ENCODE data around the gene GLO1.
"Not testable (repeated sequence)": the region's sequence is repeated elsewhere in the genome, so short reads cannot be mapped to it uniquely, and the experiment has no call there.

Gene GLO1

GRCh38 chr6:38719358-38719757 is 16.4 kb upstream of the GLO1 start:
- peaks cover 29% of the 10 kb centered on the region for H3K27me3 Mint-ChIP-seq (ENCODE audit: low read depth)
- no peak overlapping the region for H3K27ac Mint-ChIP-seq
- H3K9me3 Mint-ChIP-seq, result no peaks in the 10 kb centered on the region
- no peak overlapping the region for H3K4me3 Mint-ChIP-seq
- H3K36me3 Mint-ChIP-seq (ENCODE audit: low read depth), result no peaks in the 10 kb centered on the region
- H3K4me1 Mint-ChIP-seq (ENCODE audit: low read depth), result peaks cover 11% of the 10 kb centered on the region

DNA sequence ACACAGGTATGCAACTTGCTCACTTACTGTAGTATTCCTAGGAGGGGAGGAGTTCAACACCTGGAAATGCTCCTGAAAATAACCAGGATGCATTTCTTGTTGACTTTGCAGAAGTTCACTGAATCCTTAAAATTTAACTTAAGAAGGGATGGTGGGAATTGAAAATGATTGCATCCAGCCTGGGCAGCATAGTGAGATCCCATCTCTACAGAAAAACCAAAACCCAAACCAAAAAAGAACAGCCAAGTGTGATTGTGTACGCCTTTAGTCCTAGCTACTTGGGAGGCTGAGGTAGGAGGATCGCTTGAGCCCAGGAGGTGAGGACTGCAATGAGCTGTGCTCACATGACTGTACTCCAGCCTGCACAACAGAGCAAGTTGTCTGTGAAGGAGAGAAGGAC is 13.9 kb upstream of the GLO1 start:
- Mint-ChIP-seq H3K4me3 (no peak overlapping the region), H3K4me1 (ENCODE audit: low read depth) (peaks cover 26% of the 10 kb centered on the region), H3K27me3 (ENCODE audit: low read depth) (peaks cover 29% of the 10 kb centered on the region), H3K9me3 (no peaks in the 10 kb centered on the region), H3K27ac (no peak overlapping the region), H3K36me3 (ENCODE audit: low read depth) (no peaks in the 10 kb centered on the region)

- Mint-ChIP-seq H3K27me3 (ENCODE audit: low read depth) (peaks cover 23% of the 10 kb centered on the region), H3K36me3 (ENCODE audit: low read depth) (no peaks in the 10 kb centered on the region), H3K4me3 (peak within 1 kb of the TSS; percentile 53), H3K9me3 (no peaks in the 10 kb centered on the region), H3K4me1 (ENCODE audit: low read depth) (peaks cover 30% of the 10 kb centered on the region), H3K27ac (peak within 1 kb of the TSS; percentile 94)
Measured at GRCh38 chr6:38715016-38715689, 12.2 kb upstream of the GLO1 start, which contains the start of gene DNAH8. TSS of gene DNAH8 (plus strand) at chr6:38715311. CDS start at chr6:38722810, 7,499 bp downstream.

DNA sequence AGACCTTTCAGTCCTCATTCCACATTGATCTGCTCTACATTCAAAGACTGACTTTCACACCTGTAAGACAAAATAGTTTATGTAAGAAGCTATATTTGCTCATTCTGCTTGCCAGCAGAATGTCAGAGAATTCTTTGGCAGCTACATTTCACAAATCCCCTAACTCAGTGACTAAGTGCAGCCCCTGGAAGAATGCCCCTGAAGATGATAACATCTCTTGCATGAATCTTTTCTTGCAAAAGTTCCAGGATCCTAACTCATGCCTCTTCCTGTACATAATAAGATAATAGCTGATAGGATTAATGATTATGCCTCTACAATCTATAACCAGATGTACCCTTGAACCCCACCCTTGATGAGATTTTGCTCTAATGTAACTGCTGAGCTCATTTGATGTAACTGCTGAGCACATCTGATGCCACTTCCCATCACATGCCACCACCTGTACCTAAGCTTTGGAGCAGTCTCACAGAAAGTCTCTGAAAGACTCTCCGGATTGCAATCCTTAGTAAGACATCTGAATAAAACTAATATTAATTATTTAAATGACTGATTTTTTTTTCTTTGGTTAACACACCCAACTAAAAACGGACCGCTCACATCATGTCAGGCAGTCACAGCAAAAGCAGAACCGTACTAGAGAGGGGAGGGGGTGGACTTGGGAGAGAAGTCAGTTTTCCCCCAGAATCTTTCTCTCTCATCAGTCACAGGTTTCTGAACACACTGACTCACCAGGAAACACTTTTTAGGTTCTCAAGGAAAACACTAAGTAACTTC is 11.5 kb upstream of the GLO1 start:
- H3K36me3 Mint-ChIP-seq (ENCODE audit: low read depth), result no peaks in the 10 kb centered on the region
- peak overlapping the region; percentile 53 for H3K4me3 Mint-ChIP-seq
- peaks cover 30% of the 10 kb centered on the region for H3K4me1 Mint-ChIP-seq (ENCODE audit: low read depth)
- H3K27me3 Mint-ChIP-seq (ENCODE audit: low read depth), result peaks cover 19% of the 10 kb centered on the region
- no peaks in the 10 kb centered on the region for H3K9me3 Mint-ChIP-seq
- H3K27ac Mint-ChIP-seq, result peak overlapping the region; percentile 94

- peak overlapping the region; percentile 53 for H3K4me3 Mint-ChIP-seq
- H3K27ac Mint-ChIP-seq, result peak overlapping the region; percentile 94
- H3K36me3 Mint-ChIP-seq (ENCODE audit: low read depth), result no peaks in the 10 kb centered on the region
- H3K4me1 Mint-ChIP-seq (ENCODE audit: low read depth), result peaks cover 31% of the 10 kb centered on the region
- peaks cover 14% of the 10 kb centered on the region for H3K27me3 Mint-ChIP-seq (ENCODE audit: low read depth)
- H3K9me3 Mint-ChIP-seq, result no peaks in the 10 kb centered on the region
Measured at GRCh38 chr6:38713812-38714211, 10.9 kb upstream of the GLO1 start.

GRCh38 chr6:38708496-38708895 is 5.6 kb upstream of the GLO1 start:
- H3K27ac Mint-ChIP-seq, result no peak overlapping the region
- H3K36me3 Mint-ChIP-seq (ENCODE audit: low read depth), result no peaks in the 10 kb centered on the region
- H3K4me3 Mint-ChIP-seq, result no peak overlapping the region
- peaks cover 30% of the 10 kb centered on the region for H3K27me3 Mint-ChIP-seq (ENCODE audit: low read depth)
- no peaks in the 10 kb centered on the region for H3K9me3 Mint-ChIP-seq
- H3K4me1 Mint-ChIP-seq (ENCODE audit: low read depth), result peaks cover 24% of the 10 kb centered on the region

- peaks cover 26% of the 10 kb centered on the region for H3K4me1 Mint-ChIP-seq (ENCODE audit: low read depth)
- H3K9me3 Mint-ChIP-seq, result no peaks in the 10 kb centered on the region
- H3K4me3 Mint-ChIP-seq, result no peak overlapping the region
- no peak overlapping the region for H3K27ac Mint-ChIP-seq
- peaks cover 30% of the 10 kb centered on the region for H3K27me3 Mint-ChIP-seq (ENCODE audit: low read depth)
- peaks cover 13% of the 10 kb centered on the region for H3K36me3 Mint-ChIP-seq (ENCODE audit: low read depth)
Measured at GRCh38 chr6:38705924-38706323, 3.0 kb upstream of the GLO1 start.

- Mint-ChIP-seq H3K4me3 (no peak overlapping the region), H3K27me3 (ENCODE audit: low read depth) (peaks cover 30% of the 10 kb centered on the region), H3K9me3 (peaks cover 11% of the 10 kb centered on the region), H3K4me1 (ENCODE audit: low read depth) (peaks cover 34% of the 10 kb centered on the region), H3K36me3 (ENCODE audit: low read depth) (peaks cover 29% of the 10 kb centered on the region), H3K27ac (no peak overlapping the region)
Measured at GRCh38 chr6:38703949-38704590, 1.1 kb upstream of the GLO1 start.

- H3K27ac Mint-ChIP-seq, result no peak overlapping the region
- H3K9me3 Mint-ChIP-seq, result peaks cover 11% of the 10 kb centered on the region
- H3K27me3 Mint-ChIP-seq (ENCODE audit: low read depth), result peaks cover 11% of the 10 kb centered on the region
- peaks cover 34% of the 10 kb centered on the region for H3K36me3 Mint-ChIP-seq (ENCODE audit: low read depth)
- peaks cover 41% of the 10 kb centered on the region for H3K4me1 Mint-ChIP-seq (ENCODE audit: low read depth)
- peak overlapping the region; percentile 91 for H3K4me3 Mint-ChIP-seq
Measured at GRCh38 chr6:38701551-38701950, 1.4 kb downstream of the GLO1 start.

DNA sequence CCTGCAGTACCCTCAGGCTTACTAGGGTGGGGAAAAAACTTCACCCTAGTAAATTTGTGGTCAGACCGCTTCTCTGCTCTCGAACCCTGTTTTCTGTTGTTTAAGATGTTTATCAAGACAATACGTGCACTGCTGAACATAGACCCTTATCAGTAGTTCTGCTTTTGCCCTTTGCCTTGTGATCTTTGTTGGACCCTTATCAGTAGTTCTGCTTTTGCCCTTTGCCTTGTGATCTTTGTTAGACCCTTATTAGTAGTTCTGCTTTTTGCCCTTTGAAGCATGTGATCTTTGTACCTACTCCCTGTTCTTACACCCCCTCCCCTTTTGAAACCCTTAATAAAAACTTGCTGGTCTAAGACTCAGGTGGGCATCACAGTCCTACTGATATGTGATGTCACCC is 3.2 kb downstream of the GLO1 start:
- Mint-ChIP-seq H3K36me3 (ENCODE audit: low read depth) (peaks cover 37% of the 10 kb centered on the region), H3K9me3 (peaks cover 11% of the 10 kb centered on the region), H3K4me1 (ENCODE audit: low read depth) (peaks cover 43% of the 10 kb centered on the region)
- not testable (repeated sequence) for H3K27ac Mint-ChIP-seq; H3K4me3 Mint-ChIP-seq; H3K27me3 Mint-ChIP-seq (ENCODE audit: low read depth)

GRCh38 chr6:38697846-38698245 is 5.1 kb downstream of the GLO1 start:
- H3K4me3 Mint-ChIP-seq, result no peak overlapping the region

GRCh38 chr6:38696345-38696744 is 6.6 kb downstream of the GLO1 start:
- Mint-ChIP-seq H3K9me3 (peaks cover 11% of the 10 kb centered on the region), H3K27ac (no peak overlapping the region), H3K4me3 (no peak overlapping the region), H3K4me1 (ENCODE audit: low read depth) (peaks cover 28% of the 10 kb centered on the region), H3K27me3 (ENCODE audit: low read depth) (no peaks in the 10 kb centered on the region), H3K36me3 (ENCODE audit: low read depth) (peaks cover 29% of the 10 kb centered on the region)

More at GRCh38 chr6:38697846-38698245, 5.1 kb downstream of the GLO1 start:
- H3K27me3 Mint-ChIP-seq (ENCODE audit: low read depth), result no peaks in the 10 kb centered on the region
- no peak overlapping the region for H3K27ac Mint-ChIP-seq
- H3K4me1 Mint-ChIP-seq (ENCODE audit: low read depth), result peaks cover 38% of the 10 kb centered on the region
- peaks cover 39% of the 10 kb centered on the region for H3K36me3 Mint-ChIP-seq (ENCODE audit: low read depth)
- peaks cover 11% of the 10 kb centered on the region for H3K9me3 Mint-ChIP-seq

- H3K4me3 Mint-ChIP-seq, result no peak overlapping the region
- peaks cover 11% of the 10 kb centered on the region for H3K9me3 Mint-ChIP-seq
- peaks cover 29% of the 10 kb centered on the region for H3K4me1 Mint-ChIP-seq (ENCODE audit: low read depth)
- H3K36me3 Mint-ChIP-seq (ENCODE audit: low read depth), result peaks cover 26% of the 10 kb centered on the region
- no peak overlapping the region for H3K27ac Mint-ChIP-seq
- H3K27me3 Mint-ChIP-seq (ENCODE audit: low read depth), result no peaks in the 10 kb centered on the region
Measured at GRCh38 chr6:38695933-38696332, 7.0 kb downstream of the GLO1 start.

DNA sequence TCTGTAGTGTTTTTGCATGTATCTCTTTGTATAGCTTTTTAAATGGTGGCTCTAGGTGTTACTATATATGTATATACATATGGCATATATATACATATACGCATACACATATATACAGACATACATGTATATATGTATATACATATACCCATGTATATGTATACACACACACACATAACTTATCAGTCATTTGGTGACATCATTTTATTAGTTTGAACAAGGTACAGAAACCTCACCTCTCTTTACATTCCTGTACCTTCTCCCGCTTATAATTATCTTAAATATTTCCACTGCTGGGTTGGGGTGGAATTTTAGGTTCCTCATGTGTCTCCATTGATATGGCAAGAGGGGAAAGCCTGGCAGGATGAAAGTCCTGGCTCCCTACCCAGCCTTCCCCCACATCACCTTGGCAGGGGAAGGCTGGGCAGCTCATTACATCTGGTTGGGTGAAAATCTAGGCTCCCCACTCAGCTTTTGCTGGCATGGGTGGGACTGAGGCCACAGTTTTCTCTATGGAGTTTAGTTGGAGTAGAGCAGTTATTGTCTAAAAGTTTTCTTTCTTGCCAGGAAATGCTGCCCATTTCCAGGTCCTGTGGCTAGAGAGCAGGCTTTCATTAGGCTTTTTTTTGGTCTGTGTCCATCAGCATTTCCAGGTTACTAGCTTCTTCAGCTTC is 7.6 kb downstream of the GLO1 start:
- Mint-ChIP-seq H3K9me3 (peaks cover 9% of the 10 kb centered on the region), H3K36me3 (ENCODE audit: low read depth) (peaks cover 22% of the 10 kb centered on the region), H3K4me3 (no peak overlapping the region), H3K27me3 (ENCODE audit: low read depth) (no peaks in the 10 kb centered on the region), H3K27ac (no peak overlapping the region), H3K4me1 (ENCODE audit: low read depth) (peaks cover 28% of the 10 kb centered on the region)

All from T-helper 1 cell treated with Interleukin-12 subunit alpha and Interleukin-12 subunit beta and Interleukin-4 antibody, amounts not matched to agents 30 μg/mL and 1 μg/mL, for 36 hours (primary cell).